GM12878 (cell line): ENCODE data around the gene ANTXR2. TPM values are rescaled to one million over a fixed set of nuclear protein-coding genes. Genes with fewer than 3 reads are reported as not detected.

Experiments used
- ATAC-seq: fragments of 200-7000 bp; cut with Tn5 transposase; 3 replicates; pipeline ENCODE4 v1.9.1; 2020; ENCODE audit warnings: mild to moderate bottlenecking, moderate library complexity
- BruUV-seq: library from RNA; stranded (reverse); fragments of 400-500 nt; replicated peaks from 2 replicates; lab custom pipeline; 2021; lab: Mats Ljungman, UMichigan
- CTCF ChIA-PET: fragments of 300-600 bp; sonication (Branson Sonifier 250); formaldehyde crosslinking; extraction: SDS; loops from one replicate; lab custom pipeline; 2021; ENCODE audit warnings: inconsistent platforms; lab: Yijun Ruan, JAX
- POLR2A ChIA-PET: fragments of 350-600 bp; formaldehyde crosslinking; extraction: SDS; loops from one replicate; lab custom pipeline; 2021; ENCODE audit warnings: inconsistent platforms; lab: Charles Lee
- RAD21 ChIA-PET: fragments of 300-600 bp; sonication (Branson Sonifier 250); formaldehyde crosslinking; loops from one replicate; lab custom pipeline; 2023; ENCODE audit warnings: antibody characterized with exemption; ENCODE audit not compliant: unreplicated experiment; lab: Charles Lee
- SMC1A ChIA-PET: fragments of 300-600 bp; sonication (Branson Sonifier 250); formaldehyde crosslinking; loops from one replicate; lab custom pipeline; 2023; ENCODE audit not compliant: unreplicated experiment, uncharacterized antibody; lab: Charles Lee
- DNase-seq: peaks from one replicate; pipeline ENCODE4 v3.0.0-alpha.2; 2011; ENCODE audit warnings: low read depth, low spot score
- FAIRE-seq: peaks from 3 replicates; lab custom pipeline; 2011; peaks lifted over from hg19 to GRCh38; lab: Jason Lieb, UNC
- H2AFZ ChIP-seq: 2 replicates; pipeline ENCODE4 v1.6.0; 2011; ENCODE audit warnings: low read depth, low read length, control low read depth; ENCODE audit not compliant: control insufficient read depth
- H3K27ac ChIP-seq: 2 replicates; pipeline ENCODE4 v1.5.1; 2011; ENCODE audit warnings: control low read depth; ENCODE audit not compliant: control insufficient read depth, insufficient read depth
- H3K27me3 ChIP-seq, 2 experiments: replicated peaks in 1 of 2; 2 replicates each; pipeline versions ENCODE4 v1.6.0 to v1.6.1; 2011; ENCODE audit warnings: low read length in 1 of 2; ENCODE audit not compliant: control insufficient read depth in 2 of 2, insufficient read depth in 2 of 2
- H3K36me3 ChIP-seq, 2 experiments: 2 replicates each; pipeline ENCODE4 v1.5.1; 2011; ENCODE audit warnings: low read length in 1 of 2; ENCODE audit not compliant: control insufficient read depth in 2 of 2, insufficient read depth in 2 of 2
- H3K4me1 ChIP-seq: 2 replicates; pipeline ENCODE4 v1.6.1; 2011; ENCODE audit warnings: mild to moderate bottlenecking, low read length, moderate library complexity, mixed read lengths; ENCODE audit not compliant: control insufficient read depth, insufficient read depth
- H3K4me2 ChIP-seq: 2 replicates; pipeline ENCODE4 v1.6.0; 2011; ENCODE audit warnings: control low read depth; ENCODE audit not compliant: control insufficient read depth, insufficient read depth
- H3K4me3 ChIP-seq: fragments of 200-600 bp; sonication (generic); 2 replicates; pipeline ENCODE4 v1.5.1; 2016
- H3K79me2 ChIP-seq: 2 replicates; pipeline ENCODE4 v1.6.0; 2011; ENCODE audit warnings: low read length; ENCODE audit not compliant: control insufficient read depth, insufficient read depth
- H3K9ac ChIP-seq: 2 replicates; pipeline ENCODE4 v1.8.0; 2011; ENCODE audit warnings: low read length, control low read depth, mixed read lengths; ENCODE audit not compliant: control insufficient read depth, insufficient read depth
- H3K9me3 ChIP-seq: replicated peaks from 3 replicates; pipeline ENCODE4 v1.5.1; 2011; ENCODE audit warnings: mild to moderate bottlenecking, low read length; ENCODE audit not compliant: control insufficient read depth, insufficient read depth
- H4K20me1 ChIP-seq: 2 replicates; pipeline ENCODE4 v1.6.0; 2011; ENCODE audit not compliant: control insufficient read depth, insufficient read depth
- HCFC1 ChIP-seq: fragments of 150-350 bp; IDR thresholded peaks from 2 replicates; pipeline ENCODE4 v1.6.1; 2014; ENCODE audit warnings: low read length
- KAT2A ChIP-seq: conservative IDR thresholded peaks from 2 replicates; pipeline ENCODE4 v1.6.1; 2011; ENCODE audit warnings: low read depth, low read length; ENCODE audit not compliant: control insufficient read depth
- MEF2B ChIP-seq: fragments of 450-650 bp; IDR thresholded peaks from 2 replicates; pipeline ENCODE4 v1.6.1; 2018; ENCODE audit warnings: mild to moderate bottlenecking, moderate library complexity; ENCODE audit not compliant: partially characterized antibody, poor library complexity, severe bottlenecking
- NR2C1 ChIP-seq: fragments of 450-650 bp; IDR thresholded peaks from 2 replicates; pipeline ENCODE4 v1.6.1; 2017; ENCODE audit warnings: antibody characterized with exemption, mild to moderate bottlenecking, moderate library complexity
- NR2C2 ChIP-seq: IDR thresholded peaks from 2 replicates; pipeline ENCODE4 v1.6.1; 2011; ENCODE audit warnings: borderline replicate concordance, low read depth; ENCODE audit not compliant: control insufficient read depth, insufficient read length
- POLR2AphosphoS5 ChIP-seq: IDR thresholded peaks from 2 replicates; pipeline ENCODE4 v1.6.1; 2011; ENCODE audit warnings: mild to moderate bottlenecking, low read length, inconsistent platforms
- SMAD5 ChIP-seq: IDR thresholded peaks from 2 replicates; pipeline ENCODE4 v1.6.1; 2016; ENCODE audit warnings: antibody characterized with exemption, low read depth
- SMC3 ChIP-seq: IDR thresholded peaks from 2 replicates; pipeline ENCODE4 v1.6.1; 2011; ENCODE audit warnings: low read length, improper control_type of control experiment, borderline replicate concordance
- ZBED1 ChIP-seq: IDR thresholded peaks from 2 replicates; pipeline ENCODE4 v1.6.1; 2016; ENCODE audit warnings: borderline replicate concordance
- ZNF24 ChIP-seq: fragments of 450-650 bp; IDR thresholded peaks from 2 replicates; pipeline ENCODE4 v1.6.1; 2017; ENCODE audit warnings: antibody characterized with exemption, mild to moderate bottlenecking
- in situ Hi-C: fragments of 300-500 bp; cut with MboI; formaldehyde crosslinking; loops from 9 replicates; pipeline ENCODE4 v1.14.3; 2018; ENCODE audit warnings: mixed read lengths
- intact Hi-C: fragments of 100-400 bp; cut with micrococcal nuclease; formaldehyde crosslinking; loops from one replicate; pipeline ENCODE4 v1.14.2; 2022; ENCODE audit not compliant: unreplicated experiment
- polyA plus RNA-seq, 11 experiments: library from polyadenylated mRNA; depleted of rRNA in 4 of 11; unstranded in 6 of 11; stranded (reverse) in 5 of 11; fragments of >200 nt; fragmentation: Nextera tagmentation in 4 of 11; fragmentation: Illumina TruSeq in 1 of 11; extraction: Ambion mirVana in 4 of 11; extraction: Trizol in 1 of 11; gene quantifications; 1 replicate in 1 of 11; 2 replicates in 10 of 11; pipeline versions ENCODE4 v1.2.1 to v1.2.3, GENCODE V29; 2011 to 2016; ENCODE audit warnings: inconsistent platforms in 2 of 11, missing spikeins in 2 of 11, low read depth in 1 of 11
- total RNA-seq, 4 experiments: library from RNA; depleted of rRNA in 3 of 4; stranded (reverse); fragments of >200 nt in 3 of 4; fragmentation: Illumina TruSeq in 1 of 4; extraction: Trizol in 1 of 4; gene quantifications; 2 replicates each; pipeline versions ENCODE4 v1.2.1 to v1.2.3, GENCODE V29; 2013 to 2021
- TF ChIP-seq, protein P1 (sequence below): IDR thresholded peaks from 2 replicates; pipeline ENCODE4 v1.6.1; 2011; ENCODE audit warnings: low read depth, mild to moderate bottlenecking, low read length, moderate library complexity, borderline replicate concordance; ENCODE audit errors: extremely low read depth
- TF ChIP-seq, protein P2 (sequence below): IDR thresholded peaks from 2 replicates; pipeline ENCODE4 v1.6.1; 2011; ENCODE audit warnings: low read depth, low read length, improper control_type of control experiment, borderline replicate concordance
- TF ChIP-seq, protein P3 (sequence below), 3 experiments: IDR thresholded peaks in 2 of 3; conservative IDR thresholded peaks in 1 of 3; 2 replicates each; pipeline ENCODE4 v1.5.1; 2011; ENCODE audit warnings: low read depth in 3 of 3, low read length in 3 of 3, mild to moderate bottlenecking in 3 of 3, control low read depth in 2 of 3, moderate library complexity in 2 of 3, inconsistent platforms in 1 of 3, mixed read lengths in 1 of 3; ENCODE audit not compliant: control insufficient read depth in 2 of 3, insufficient read depth in 1 of 3; ENCODE audit errors: extremely low read depth in 1 of 3
- TF ChIP-seq, protein P4 (sequence below): IDR thresholded peaks from 2 replicates; pipeline ENCODE4 v1.6.1; 2012; ENCODE audit warnings: improper control_type of control experiment, low read depth, low read length; ENCODE audit not compliant: insufficient replicate concordance

Gene ANTXR2
- total and polyA plus RNA-seq, 10 of the 15 experiments (the other 5 are each of a cell fraction or from before 2014, with no cell fraction given), result 1.4 to 8.9 (median 5.7) TPM

DNA sequence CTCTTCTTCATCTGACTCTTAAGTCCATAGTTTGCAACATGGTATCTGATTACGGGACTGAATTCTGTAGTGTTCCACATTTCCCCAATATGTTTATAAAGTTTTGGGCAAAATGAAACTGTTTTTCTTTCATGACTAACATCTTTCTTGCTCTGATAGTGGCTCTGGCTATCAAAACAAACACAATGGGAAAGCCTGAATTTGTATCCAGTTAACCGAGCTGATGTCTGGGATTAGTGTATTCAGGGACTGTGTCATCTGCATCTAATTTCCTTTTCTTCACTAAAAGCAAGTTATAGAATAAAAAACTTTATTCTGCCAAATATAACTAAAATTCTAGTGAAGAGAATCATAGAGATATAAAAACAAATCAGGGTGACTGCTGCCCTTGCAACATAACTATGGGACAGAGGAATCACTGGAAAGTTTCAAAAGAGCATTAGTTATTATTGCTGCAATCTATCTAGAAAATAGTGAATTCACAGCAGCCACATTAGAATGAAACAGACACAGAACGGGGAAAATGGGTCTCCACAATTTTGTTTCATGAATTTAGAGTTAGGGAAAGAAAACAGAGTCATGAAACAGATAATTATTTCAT, 61.3 kb downstream of the ANTXR2 start (continued):
- no peak for TF ChIP-seq NR2C2

DNA sequence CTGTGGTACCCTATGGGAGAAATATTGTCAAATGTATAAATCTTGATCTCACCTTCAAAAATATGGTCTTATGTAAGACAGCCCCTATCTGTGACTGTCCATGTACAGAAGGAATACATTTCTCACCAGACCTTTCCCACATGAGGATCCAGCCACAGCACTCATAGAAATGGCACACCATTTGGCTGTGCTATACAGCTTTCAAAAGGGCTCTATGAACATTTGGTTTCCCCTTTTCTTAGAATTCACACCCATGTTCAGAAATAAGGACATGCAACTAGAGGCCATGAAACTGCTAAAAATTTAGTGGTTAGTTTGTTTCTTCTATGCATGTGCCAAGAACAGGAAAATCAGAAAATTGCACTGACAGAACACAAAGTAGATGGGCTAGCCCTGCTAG, 62.7 kb downstream of the ANTXR2 start:
- DNase-seq (no peak), FAIRE-seq (no peak), ATAC-seq (no peak)
- TF ChIP-seq NR2C1 (no peak), MEF2B (no peak), KAT2A (no peak), HCFC1 (no peak), POLR2AphosphoS5 (no peak), SMC3 (no peak), ZBED1 (no peak), SMAD5 (no peak), ZNF24 (no peak)
- TF ChIP-seq, protein P1, sequence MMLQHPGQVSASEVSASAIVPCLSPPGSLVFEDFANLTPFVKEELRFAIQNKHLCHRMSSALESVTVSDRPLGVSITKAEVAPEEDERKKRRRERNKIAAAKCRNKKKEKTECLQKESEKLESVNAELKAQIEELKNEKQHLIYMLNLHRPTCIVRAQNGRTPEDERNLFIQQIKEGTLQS, result no peak
- TF ChIP-seq, protein P2, sequence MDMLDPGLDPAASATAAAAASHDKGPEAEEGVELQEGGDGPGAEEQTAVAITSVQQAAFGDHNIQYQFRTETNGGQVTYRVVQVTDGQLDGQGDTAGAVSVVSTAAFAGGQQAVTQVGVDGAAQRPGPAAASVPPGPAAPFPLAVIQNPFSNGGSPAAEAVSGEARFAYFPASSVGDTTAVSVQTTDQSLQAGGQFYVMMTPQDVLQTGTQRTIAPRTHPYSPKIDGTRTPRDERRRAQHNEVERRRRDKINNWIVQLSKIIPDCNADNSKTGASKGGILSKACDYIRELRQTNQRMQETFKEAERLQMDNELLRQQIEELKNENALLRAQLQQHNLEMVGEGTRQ, result no peak
- TF ChIP-seq, protein P3, sequence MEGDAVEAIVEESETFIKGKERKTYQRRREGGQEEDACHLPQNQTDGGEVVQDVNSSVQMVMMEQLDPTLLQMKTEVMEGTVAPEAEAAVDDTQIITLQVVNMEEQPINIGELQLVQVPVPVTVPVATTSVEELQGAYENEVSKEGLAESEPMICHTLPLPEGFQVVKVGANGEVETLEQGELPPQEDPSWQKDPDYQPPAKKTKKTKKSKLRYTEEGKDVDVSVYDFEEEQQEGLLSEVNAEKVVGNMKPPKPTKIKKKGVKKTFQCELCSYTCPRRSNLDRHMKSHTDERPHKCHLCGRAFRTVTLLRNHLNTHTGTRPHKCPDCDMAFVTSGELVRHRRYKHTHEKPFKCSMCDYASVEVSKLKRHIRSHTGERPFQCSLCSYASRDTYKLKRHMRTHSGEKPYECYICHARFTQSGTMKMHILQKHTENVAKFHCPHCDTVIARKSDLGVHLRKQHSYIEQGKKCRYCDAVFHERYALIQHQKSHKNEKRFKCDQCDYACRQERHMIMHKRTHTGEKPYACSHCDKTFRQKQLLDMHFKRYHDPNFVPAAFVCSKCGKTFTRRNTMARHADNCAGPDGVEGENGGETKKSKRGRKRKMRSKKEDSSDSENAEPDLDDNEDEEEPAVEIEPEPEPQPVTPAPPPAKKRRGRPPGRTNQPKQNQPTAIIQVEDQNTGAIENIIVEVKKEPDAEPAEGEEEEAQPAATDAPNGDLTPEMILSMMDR (IDR thresholded peaks at IDR 0.05 in 2 of 3, conservative IDR thresholded peaks at IDR 0.05 in 1 of 3; ENCODE audit: control insufficient read depth in 2 of 3, extremely low read depth in 1 of 3, insufficient read depth in 1 of 3, low read depth in 3 of 3, low read length in 3 of 3), result no peak
- TF ChIP-seq, protein P4, sequence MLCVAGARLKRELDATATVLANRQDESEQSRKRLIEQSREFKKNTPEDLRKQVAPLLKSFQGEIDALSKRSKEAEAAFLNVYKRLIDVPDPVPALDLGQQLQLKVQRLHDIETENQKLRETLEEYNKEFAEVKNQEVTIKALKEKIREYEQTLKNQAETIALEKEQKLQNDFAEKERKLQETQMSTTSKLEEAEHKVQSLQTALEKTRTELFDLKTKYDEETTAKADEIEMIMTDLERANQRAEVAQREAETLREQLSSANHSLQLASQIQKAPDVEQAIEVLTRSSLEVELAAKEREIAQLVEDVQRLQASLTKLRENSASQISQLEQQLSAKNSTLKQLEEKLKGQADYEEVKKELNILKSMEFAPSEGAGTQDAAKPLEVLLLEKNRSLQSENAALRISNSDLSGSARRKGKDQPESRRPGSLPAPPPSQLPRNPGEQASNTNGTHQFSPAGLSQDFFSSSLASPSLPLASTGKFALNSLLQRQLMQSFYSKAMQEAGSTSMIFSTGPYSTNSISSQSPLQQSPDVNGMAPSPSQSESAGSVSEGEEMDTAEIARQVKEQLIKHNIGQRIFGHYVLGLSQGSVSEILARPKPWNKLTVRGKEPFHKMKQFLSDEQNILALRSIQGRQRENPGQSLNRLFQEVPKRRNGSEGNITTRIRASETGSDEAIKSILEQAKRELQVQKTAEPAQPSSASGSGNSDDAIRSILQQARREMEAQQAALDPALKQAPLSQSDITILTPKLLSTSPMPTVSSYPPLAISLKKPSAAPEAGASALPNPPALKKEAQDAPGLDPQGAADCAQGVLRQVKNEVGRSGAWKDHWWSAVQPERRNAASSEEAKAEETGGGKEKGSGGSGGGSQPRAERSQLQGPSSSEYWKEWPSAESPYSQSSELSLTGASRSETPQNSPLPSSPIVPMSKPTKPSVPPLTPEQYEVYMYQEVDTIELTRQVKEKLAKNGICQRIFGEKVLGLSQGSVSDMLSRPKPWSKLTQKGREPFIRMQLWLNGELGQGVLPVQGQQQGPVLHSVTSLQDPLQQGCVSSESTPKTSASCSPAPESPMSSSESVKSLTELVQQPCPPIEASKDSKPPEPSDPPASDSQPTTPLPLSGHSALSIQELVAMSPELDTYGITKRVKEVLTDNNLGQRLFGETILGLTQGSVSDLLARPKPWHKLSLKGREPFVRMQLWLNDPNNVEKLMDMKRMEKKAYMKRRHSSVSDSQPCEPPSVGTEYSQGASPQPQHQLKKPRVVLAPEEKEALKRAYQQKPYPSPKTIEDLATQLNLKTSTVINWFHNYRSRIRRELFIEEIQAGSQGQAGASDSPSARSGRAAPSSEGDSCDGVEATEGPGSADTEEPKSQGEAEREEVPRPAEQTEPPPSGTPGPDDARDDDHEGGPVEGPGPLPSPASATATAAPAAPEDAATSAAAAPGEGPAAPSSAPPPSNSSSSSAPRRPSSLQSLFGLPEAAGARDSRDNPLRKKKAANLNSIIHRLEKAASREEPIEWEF, result no peak
- no TSS peak for BruUV-seq
- Histone ChIP-seq H4K20me1 (no peaks in the 10 kb centered on the region), H3K9ac (no peak overlapping the region), H2AFZ (no peak overlapping the region), H3K27ac (no peak overlapping the region), H3K4me2 (no peak overlapping the region), H3K79me2 (no peaks in the 10 kb centered on the region), H3K4me3 (no peak overlapping the region), H3K36me3 (no peaks in the 10 kb centered on the region), H3K27me3 (no peaks in the 10 kb centered on the region), H3K9me3 (no peaks in the 10 kb centered on the region; the same call in 2 of the 3 replicates), H3K4me1 (peaks cover 10% of the 10 kb centered on the region; the same call in 1 of the 2 replicates)
- ChIA-PET CTCF (interaction anchor here (0.6 kb wide), 1 partner anchor 23 kb away, joined by 4 read pairs; no protein-coding TSS in a partner anchor), POLR2A (interaction anchor here (0.6 kb wide), 1 partner anchor 1089 kb away, joined by 3 read pairs; no protein-coding TSS in a partner anchor), RAD21 (no interaction called here), SMC1A (no interaction called here)
- intact Hi-C loops (no loop called here), in situ Hi-C loops (no loop called here)
